ENCODE data around the gene E2F1. TPM values are rescaled to one million over a fixed set of nuclear protein-coding genes. Genes with fewer than 3 reads are reported as not detected.

Gene E2F1
- 10 to 100 TPM; 11.4 to 28.3 TPM for total RNA-seq

GRCh38 chr20:33686100-33686983 is at the start of gene E2F1:
E2F1 (minus strand) TSS chr20:33686385; CDS start chr20:33686264, 121 bp downstream.

GRCh38 chr20:33731693-33732165 is 45.5 kb upstream of the E2F1 start, which contains the start of gene ZNF341:
ZNF341 (plus strand) TSS chr20:33731996; CDS start chr20:33732022, 26 bp downstream.

GRCh38 chr20:33719989-33720709 is 34.0 kb upstream of the E2F1 start, which contains the start of gene PXMP4:
PXMP4 (minus strand) TSS chr20:33720310; CDS start chr20:33720207, 103 bp downstream.

GRCh38 chr20:33674294-33675135 is 11.7 kb downstream of the E2F1 start, which contains the start of gene NECAB3:
NECAB3 (minus strand) TSS chr20:33674428; CDS start chr20:33674352, 76 bp downstream.

GRCh38 chr20:33666293-33667244 is 19.6 kb downstream of the E2F1 start, which contains the start of gene ACTL10:
ACTL10 (plus strand) TSS chr20:33666943; CDS start chr20:33667498, 555 bp downstream.

GRCh38 chr20:33662172-33662571 is 24.0 kb downstream of the E2F1 start, which contains the start of gene C20orf144:
C20orf144 (plus strand) TSS chr20:33662327; CDS start chr20:33662346, 19 bp downstream.

Other genes starting within 250 kb of the E2F1 start
- 10 to 100 TPM; 13.3 to 14.8 TPM for gene SNTA1, start 242.6 kb downstream of the E2F1 start, total RNA-seq
- 1 to 10 TPM; 7.7 to 8.6 TPM for gene CBFA2T2, start 196.3 kb downstream of the E2F1 start, total RNA-seq
- under 1 TPM; 0.33 to 0.34 TPM for gene C20orf144, start 24.1 kb downstream of the E2F1 start, total RNA-seq
- gene ACTL10, start 19.4 kb downstream of the E2F1 start, total RNA-seq, result 1 to 10 TPM; 2.3 to 2.4 TPM
- gene NECAB3, start 12.0 kb downstream of the E2F1 start, total RNA-seq, result 10 to 100 TPM; 24.1 to 27.3 TPM
- 1 to 10 TPM; 5.3 to 6.9 TPM for gene PXMP4, start 33.9 kb upstream of the E2F1 start, total RNA-seq
- 1 to 10 TPM; 1.4 to 2.7 TPM for gene ZNF341, start 45.6 kb upstream of the E2F1 start, total RNA-seq
- 10 to 100 TPM; 26.2 to 36.3 TPM for gene CHMP4B, start 125.0 kb upstream of the E2F1 start, total RNA-seq

All from melanocyte of skin (primary cell).